Measurements from ENCODE around the gene HORMAD1.
"Not testable (repeated sequence)": the region's sequence is repeated elsewhere in the genome, so short reads cannot be mapped to it uniquely, and the experiment has no call there.

The HORMAD1 gene

DNA sequence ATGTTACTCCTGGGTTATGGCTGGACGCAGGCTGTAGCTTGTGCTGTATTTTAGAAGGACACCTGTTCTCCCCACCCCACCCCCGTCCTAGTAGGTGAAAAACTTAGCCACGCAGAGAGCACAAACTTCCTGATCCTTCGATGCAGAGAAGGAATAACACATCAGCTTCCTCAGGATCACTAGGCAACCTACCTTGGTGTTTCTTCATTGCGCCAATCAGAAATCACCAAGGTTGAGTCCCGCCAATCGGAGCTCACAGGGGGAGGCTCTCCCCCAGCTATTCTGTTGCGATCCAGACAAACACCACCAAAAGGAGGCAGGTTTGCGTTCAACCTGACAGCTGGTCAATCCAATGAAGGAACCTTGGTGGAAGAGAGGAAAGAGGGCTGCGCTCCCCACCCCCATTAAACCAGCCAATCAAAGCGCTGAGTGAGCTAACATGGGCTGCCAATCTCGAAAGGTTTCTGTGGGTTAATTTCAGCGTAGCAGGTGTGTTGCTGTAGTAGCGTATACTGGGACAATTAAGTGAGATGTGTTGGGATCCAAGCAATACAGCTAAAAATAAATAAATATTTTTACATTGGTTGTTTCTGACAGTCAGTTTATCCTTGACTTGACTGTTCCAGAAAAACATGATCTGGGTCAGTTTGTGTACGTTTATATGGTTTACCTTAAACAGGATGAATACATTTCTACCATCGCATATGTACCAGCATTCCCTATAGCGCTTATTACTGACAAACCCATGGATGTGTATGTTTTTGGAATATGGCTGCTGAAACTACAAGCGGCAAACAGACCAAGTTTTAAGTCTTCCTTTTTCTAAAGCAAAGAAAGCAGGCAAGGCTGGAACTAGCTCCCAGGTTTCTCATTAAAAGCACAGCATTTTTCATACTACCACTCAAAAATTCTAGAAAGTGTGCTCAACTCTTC, 23.4 kb downstream of the HORMAD1 start, which contains the start of gene GOLPH3L:
GOLPH3L (minus strand) TSS at position 160 of the 933 bp plus-strand sequence. CDS start 2,316 bp downstream, outside the sequence.
- peak; percentile 99 for DNase-seq

DNA sequence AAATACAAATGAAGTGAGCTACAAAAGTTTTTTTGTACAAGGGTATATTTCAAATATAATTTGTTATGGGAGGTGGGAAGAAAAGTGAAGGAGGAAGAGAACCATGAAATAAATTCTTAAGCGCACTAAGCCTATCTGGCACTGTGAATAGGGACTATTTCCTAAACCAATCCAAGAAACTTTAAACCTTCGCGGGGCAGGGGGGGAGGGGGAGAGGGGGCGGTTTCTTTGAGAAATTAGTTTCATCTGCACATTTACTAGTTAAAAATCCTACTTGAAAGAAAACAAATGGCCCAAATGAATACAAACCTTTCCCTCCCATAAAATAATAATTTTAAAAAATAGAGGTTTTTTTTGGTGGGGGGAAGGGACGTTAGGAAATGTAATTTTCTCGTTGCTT, 24.1 kb downstream of the HORMAD1 start:
- peak; percentile 9 for DNase-seq

DNA sequence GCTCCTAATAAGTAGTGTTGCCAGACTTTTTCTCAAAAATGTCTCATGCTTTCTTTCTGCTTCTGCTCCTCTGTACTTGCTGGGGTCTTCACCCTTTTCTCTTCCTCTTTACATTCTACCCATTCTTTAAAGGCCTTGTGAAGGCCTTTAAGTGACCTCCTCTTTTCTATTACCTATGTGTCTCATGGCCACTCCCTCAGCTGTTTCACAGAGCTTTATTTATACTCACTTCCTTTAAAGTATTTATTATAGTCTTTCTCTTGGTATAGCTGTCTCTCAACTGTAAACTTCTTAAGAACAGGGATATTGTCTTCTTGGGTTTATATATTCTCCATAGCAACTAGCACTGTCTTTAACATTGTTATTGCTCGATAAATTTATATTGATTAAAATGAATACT, 24.5 kb downstream of the HORMAD1 start:
- no peak for DNase-seq

DNA sequence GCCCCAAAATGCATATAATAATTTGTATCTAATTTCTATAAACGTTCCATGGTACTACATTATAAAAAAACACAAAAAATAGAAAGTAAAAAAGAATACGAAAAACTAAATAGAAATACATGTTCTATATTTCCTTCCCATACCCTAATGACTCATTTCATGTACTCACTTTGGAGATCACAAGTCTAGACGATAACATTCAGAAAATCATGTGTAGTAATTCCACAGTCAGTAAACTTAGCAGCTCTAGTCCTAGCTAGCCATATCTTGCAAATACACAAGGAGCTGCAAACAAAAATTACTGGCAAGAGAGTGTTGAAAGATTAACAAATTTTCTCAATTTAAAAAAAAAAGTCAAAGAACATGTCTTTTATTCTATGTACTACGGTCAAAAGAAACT, 25.1 kb downstream of the HORMAD1 start:
- no peak for DNase-seq

- no peak for DNase-seq
These were observed 28.0 kb downstream of the HORMAD1 start for GRCh38 chr1:150692720-150693119.

GRCh38 chr1:150688763-150689162, 31.9 kb downstream of the HORMAD1 start:
- no peak for DNase-seq

DNA sequence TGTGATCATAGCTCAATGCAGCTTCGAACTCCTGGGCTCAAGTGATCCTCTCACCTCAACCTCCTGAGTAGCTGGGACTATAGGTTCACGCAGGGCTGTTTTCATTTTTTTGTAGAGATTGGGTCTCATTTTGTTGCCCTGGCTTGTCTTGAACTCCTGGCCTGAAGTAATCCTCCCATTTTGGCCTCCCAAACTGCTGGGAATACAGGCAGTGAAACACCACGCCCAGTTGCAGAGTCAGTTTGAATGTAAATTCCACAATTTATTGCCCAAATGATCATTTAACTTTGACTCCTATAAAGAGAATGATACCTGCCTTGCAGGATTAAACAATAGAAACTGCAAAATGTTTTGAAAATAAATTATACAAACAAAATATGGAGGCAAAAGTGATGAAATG, 34.4 kb downstream of the HORMAD1 start:
- no peak for DNase-seq

DNA sequence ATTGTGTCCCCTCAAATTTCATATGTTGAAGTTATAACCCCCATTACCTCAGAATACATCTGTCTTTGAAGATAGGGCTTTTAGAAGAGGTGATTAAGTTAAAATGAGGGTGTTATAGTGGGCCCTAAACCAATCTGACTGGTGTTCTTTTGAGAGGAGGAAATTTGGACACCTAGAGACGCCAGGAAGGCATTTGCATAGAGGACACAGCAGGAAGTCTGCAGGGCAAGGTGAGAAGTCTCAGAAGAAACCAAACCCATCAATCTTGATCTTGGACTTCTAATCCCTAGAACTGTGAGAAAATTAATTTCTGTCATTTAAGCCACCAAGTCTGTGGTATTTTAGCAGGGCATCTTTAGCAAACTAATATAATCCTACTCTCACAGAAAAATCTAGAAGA, 36.8 kb downstream of the HORMAD1 start:
- no peak for DNase-seq

- no peak for DNase-seq
These were observed 41.7 kb downstream of the HORMAD1 start for GRCh38 chr1:150678988-150679387.

GRCh38 chr1:150674881-150675280, 45.8 kb downstream of the HORMAD1 start:
- no peak for DNase-seq

- DNase-seq, result no peak
These were observed 57.4 kb downstream of the HORMAD1 start for GRCh38 chr1:150663321-150663720.

GRCh38 chr1:150662811-150663210, 57.9 kb downstream of the HORMAD1 start:
- no peak for DNase-seq

DNA sequence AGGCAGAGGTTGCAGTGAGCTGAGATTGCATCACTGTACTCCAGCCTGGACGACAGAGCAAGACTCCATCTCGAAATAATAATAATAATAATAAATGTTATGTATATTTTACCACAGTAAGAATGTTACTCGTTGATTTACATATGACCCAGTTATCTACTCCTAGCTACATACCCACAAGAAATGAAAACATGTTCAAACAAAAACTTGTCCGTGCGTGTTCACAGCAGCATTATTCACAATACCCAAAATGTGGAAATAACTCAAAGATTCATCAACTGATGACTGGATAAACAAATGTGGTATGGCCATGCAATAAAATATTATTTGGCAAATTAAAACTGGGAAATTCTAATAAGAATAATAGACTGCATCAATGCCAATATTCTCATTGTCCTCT, 59.5 kb downstream of the HORMAD1 start:
- no peak for DNase-seq

- DNase-seq, result no peak
These were observed 60.1 kb downstream of the HORMAD1 start for GRCh38 chr1:150660584-150660983.

- not testable (repeated sequence) for DNase-seq
These were observed 63.6 kb downstream of the HORMAD1 start for GRCh38 chr1:150657064-150657463.

DNA sequence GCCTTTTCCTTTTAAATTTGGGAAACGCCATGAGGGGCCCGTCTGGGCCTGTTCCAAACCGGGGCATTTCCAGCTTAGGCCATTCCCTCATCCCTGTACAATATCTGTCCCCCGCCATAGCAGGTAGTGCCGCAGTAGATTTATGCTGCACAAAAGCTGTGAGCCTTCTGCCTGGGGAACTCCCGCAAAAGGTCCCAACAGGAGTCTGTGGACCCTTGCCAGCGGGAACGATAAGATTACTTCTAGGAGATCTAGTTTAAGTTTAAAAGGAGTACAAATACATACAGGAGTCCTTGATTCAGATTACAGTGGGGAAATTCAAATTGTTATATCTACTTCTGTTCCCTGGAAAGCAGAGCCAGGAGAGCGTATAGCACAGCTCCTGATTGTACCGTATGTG, 66.1 kb downstream of the HORMAD1 start:
- not testable (repeated sequence) for DNase-seq

- DNase-seq, result no peak
These were observed 70.5 kb downstream of the HORMAD1 start for GRCh38 chr1:150650193-150650592.

- DNase-seq, result no peak
These were observed 71.1 kb downstream of the HORMAD1 start for GRCh38 chr1:150649441-150650075.
